GM13976 (cell line): ENCODE results near the gene RILP.
A peak's percentile ranks its signal among the peaks of the same experiment; 100 is the strongest.

Source experiments
- DNase-seq: peaks from one replicate; pipeline ENCODE4 v3.0.0; 2012; ENCODE audit warnings: low spot score
- CTCF ChIP-seq: IDR thresholded peaks from 2 replicates; pipeline ENCODE4 v1.5.1; 2012; ENCODE audit warnings: borderline replicate concordance, mild to moderate bottlenecking; ENCODE audit not compliant: insufficient read depth; ENCODE audit errors: extremely low read depth, missing control alignments, control extremely low read depth
- in situ Hi-C: fragments of 300-500 bp; cut with MboI; formaldehyde crosslinking; loops from one replicate; pipeline ENCODE4 v1.12.0; 2022; ENCODE audit warnings: low sequenced_read_pairs, mixed read lengths, inconsistent platforms; ENCODE audit not compliant: unreplicated experiment

RILP gene

GRCh38 chr17:1612400-1612799 is 37.3 kb downstream of the RILP start:
- no peak for TF ChIP-seq CTCF
- DNase-seq: no peak
- in situ Hi-C loops: no loop called here

- in situ Hi-C loops: no loop called here
- TF ChIP-seq CTCF: no peak
- DNase-seq: no peak
Measured at GRCh38 chr17:1611715-1612114, 38.0 kb downstream of the RILP start.

- TF ChIP-seq CTCF: no peak
- no peak for DNase-seq
- in situ Hi-C loops: no loop called here
Measured at GRCh38 chr17:1608676-1609075, 41.0 kb downstream of the RILP start.

- no peak for DNase-seq
Measured at GRCh38 chr17:1607971-1608320, 41.7 kb downstream of the RILP start.

GRCh38 chr17:1606352-1606985 is 43.2 kb downstream of the RILP start:
- peak; percentile 66 for DNase-seq
- no peak for TF ChIP-seq CTCF
- in situ Hi-C loops: no loop called here

More at GRCh38 chr17:1607971-1608320, 41.7 kb downstream of the RILP start:
- in situ Hi-C loops: no loop called here
- TF ChIP-seq CTCF: no peak

- no peak for TF ChIP-seq CTCF
- DNase-seq: no peak
- in situ Hi-C loops: no loop called here
Measured at GRCh38 chr17:1605681-1606351, 43.9 kb downstream of the RILP start.
